ENCODE measurements around the gene KCNJ4. TPM values are rescaled to one million over a fixed set of nuclear protein-coding genes. Genes with fewer than 3 reads are reported as not detected.
A peak's percentile ranks its signal among the peaks of the same experiment; 100 is the strongest.
"Not testable (repeated sequence)": the region's sequence is repeated elsewhere in the genome, so short reads cannot be mapped to it uniquely, and the experiment has no call there.

KCNJ4 gene
- total RNA-seq, 2 donors from 2014 or later = not detected

- no peak for ATAC-seq (ENCODE audit: insufficient number of reproducible peaks, low FRiP score, low read depth)
- H3K27me3 ChIP-seq (replicated peaks; ENCODE audit: insufficient read depth) = no peaks in the 10 kb centered on the region
- H3K4me3 ChIP-seq = no peak overlapping the region
- no peaks in the 10 kb centered on the region for H3K4me1 ChIP-seq (ENCODE audit: control insufficient read depth in 1 of 2, low read depth in 2 of 2)
- H3K27ac ChIP-seq = no peak overlapping the region
- H3K9me3 ChIP-seq = no peaks in the 10 kb centered on the region
- peaks cover 11% of the 10 kb centered on the region for H3K36me3 ChIP-seq
- DNase-seq (ENCODE audit: low spot score) = no peak
- TF ChIP-seq CTCF (IDR thresholded peaks at IDR 0.05) = no peak
These were observed 22.6 kb upstream of the KCNJ4 start for GRCh38 chr22:38477585-38477984.

- Histone ChIP-seq H3K4me3 (no peak overlapping the region), H3K27me3 (replicated peaks; ENCODE audit: insufficient read depth) (no peaks in the 10 kb centered on the region), H3K27ac (no peak overlapping the region), H3K9me3 (no peaks in the 10 kb centered on the region), H3K36me3 (no peaks in the 10 kb centered on the region), H3K4me1 (ENCODE audit: control insufficient read depth in 1 of 2, low read depth in 2 of 2) (peaks cover 0 to 2% of the 10 kb centered on the region in 2 donors)
- ATAC-seq (ENCODE audit: insufficient number of reproducible peaks, low FRiP score, low read depth) (no peak), DNase-seq (ENCODE audit: low spot score) (no peak)
- TF ChIP-seq CTCF (IDR thresholded peaks at IDR 0.05) = no peak
These were observed 19.1 kb upstream of the KCNJ4 start for GRCh38 chr22:38474003-38474607.

- peaks cover 3% of the 10 kb centered on the region for H3K27me3 ChIP-seq (replicated peaks; ENCODE audit: insufficient read depth)
- no peak overlapping the region for H3K27ac ChIP-seq
- ATAC-seq (ENCODE audit: insufficient number of reproducible peaks, low FRiP score, low read depth) (no peak), DNase-seq (ENCODE audit: low spot score) (no peak)
- peaks cover 0 to 20% of the 10 kb centered on the region in 2 donors for H3K4me1 ChIP-seq (ENCODE audit: control insufficient read depth in 1 of 2, low read depth in 2 of 2)
- TF ChIP-seq CTCF (IDR thresholded peaks at IDR 0.05) = no peak
- H3K36me3 ChIP-seq = no peaks in the 10 kb centered on the region
- H3K4me3 ChIP-seq = no peak overlapping the region
- no peaks in the 10 kb centered on the region for H3K9me3 ChIP-seq
These were observed 16.2 kb upstream of the KCNJ4 start for GRCh38 chr22:38471237-38471636.

GRCh38 chr22:38470179-38470578 lies 15.2 kb upstream of the KCNJ4 start:
- not testable (repeated sequence) for ATAC-seq (ENCODE audit: insufficient number of reproducible peaks, low FRiP score, low read depth); H3K9me3 ChIP-seq; DNase-seq (ENCODE audit: low spot score); H3K27me3 ChIP-seq (replicated peaks; ENCODE audit: insufficient read depth); H3K4me3 ChIP-seq; H3K27ac ChIP-seq; H3K36me3 ChIP-seq
- peaks cover 0 to 20% of the 10 kb centered on the region in 2 donors for H3K4me1 ChIP-seq (ENCODE audit: control insufficient read depth in 1 of 2, low read depth in 2 of 2)

- Histone ChIP-seq H3K4me3 (peak overlapping the region; percentile 90), H3K9me3 (no peaks in the 10 kb centered on the region), H3K27ac (no peak overlapping the region), H3K27me3 (replicated peaks; ENCODE audit: insufficient read depth) (peaks cover 3% of the 10 kb centered on the region), H3K36me3 (no peaks in the 10 kb centered on the region), H3K4me1 (ENCODE audit: control insufficient read depth in 1 of 2, low read depth in 2 of 2) (peaks cover 0 to 20% of the 10 kb centered on the region in 2 donors)
- no peak for DNase-seq (ENCODE audit: low spot score)
- ATAC-seq (ENCODE audit: insufficient number of reproducible peaks, low FRiP score, low read depth) = no peak
- no peak for TF ChIP-seq CTCF (IDR thresholded peaks at IDR 0.05)
These were observed 14.3 kb upstream of the KCNJ4 start for GRCh38 chr22:38469306-38469781.

Measured in thoracic aorta (tissue), 2 donors.